Caco-2 (cell line): ENCODE measurements around the gene CLIP1. TPM values are rescaled to one million over a fixed set of nuclear protein-coding genes. Genes with fewer than 3 reads are reported as not detected.
"Not testable (repeated sequence)": the region's sequence is repeated elsewhere in the genome, so short reads cannot be mapped to it uniquely, and the experiment has no call there.

Experiments used
- BruUV-seq: library from RNA; stranded (reverse); fragments of 400-500 nt; replicated peaks from 2 replicates; lab custom pipeline; 2021; lab: Mats Ljungman, UMichigan
- CTCF ChIA-PET: fragments of 300-600 bp; sonication (Branson Sonifier 250); formaldehyde crosslinking; loops from one replicate; lab custom pipeline; 2022; ENCODE audit warnings: antibody characterized with exemption; lab: Charles Lee
- POLR2A ChIA-PET: fragments of 300-600 bp; sonication (Branson Sonifier 250); formaldehyde crosslinking; loops from one replicate; lab custom pipeline; 2022; ENCODE audit warnings: antibody characterized with exemption; lab: Charles Lee
- DNase-seq, 2 experiments: peaks; one replicate each; pipeline versions ENCODE4 v3.0.0 to v3.0.0-alpha.2; 2020 to 2022
- H3K27me3 ChIP-seq: replicated peaks from 2 replicates; pipeline ENCODE4 v1.6.0; 2011; ENCODE audit warnings: low read length; ENCODE audit not compliant: control insufficient read depth, insufficient read depth
- H3K36me3 ChIP-seq: 2 replicates; pipeline ENCODE4 v1.5.1; 2011; ENCODE audit warnings: low read length; ENCODE audit not compliant: control insufficient read depth, insufficient read depth
- H3K4me1 ChIP-seq: fragments of 250-450 bp; sonication (Bioruptor Pico); 2 replicates; pipeline ENCODE4 v1.5.1; 2020; ENCODE audit warnings: mild to moderate bottlenecking
- H3K4me3 ChIP-seq: 2 replicates; pipeline ENCODE4 v1.5.1; 2011; ENCODE audit warnings: low read depth, mild to moderate bottlenecking, control low read depth, low read length
- H3K9me3 ChIP-seq: fragments of 250-450 bp; sonication (Bioruptor Pico); 2 replicates; pipeline ENCODE4 v1.5.1; 2020; ENCODE audit warnings: mild to moderate bottlenecking, moderate library complexity
- H3K27ac Mint-ChIP-seq: one replicate; pipeline ENCODE4 v1.8.0; 2022; ENCODE audit warnings: mixed read lengths; ENCODE audit not compliant: unreplicated experiment
- H3K27me3 Mint-ChIP-seq: one replicate; pipeline ENCODE4 v1.8.0; 2022; ENCODE audit warnings: mixed read lengths; ENCODE audit not compliant: insufficient read depth, unreplicated experiment
- H3K36me3 Mint-ChIP-seq: one replicate; pipeline ENCODE4 v1.8.0; 2022; ENCODE audit warnings: mild to moderate bottlenecking, mixed read lengths; ENCODE audit not compliant: insufficient read depth, unreplicated experiment
- H3K4me1 Mint-ChIP-seq: one replicate; pipeline ENCODE4 v1.8.0; 2022; ENCODE audit warnings: low read depth, mixed read lengths; ENCODE audit not compliant: unreplicated experiment
- H3K4me3 Mint-ChIP-seq: one replicate; pipeline ENCODE4 v1.8.0; 2022; ENCODE audit warnings: mild to moderate bottlenecking, moderate library complexity, mixed read lengths; ENCODE audit not compliant: unreplicated experiment
- H3K9me3 Mint-ChIP-seq: one replicate; pipeline ENCODE4 v1.8.0; 2022; ENCODE audit warnings: mixed read lengths; ENCODE audit not compliant: unreplicated experiment
- CTCF ChIP-seq, 2 experiments: fragments of 200-600 bp in 1 of 2; IDR thresholded peaks; 1 replicate in 1 of 2; 2 replicates in 1 of 2; pipeline versions ENCODE4 v1.5.1 to v1.8.0; 2011 to 2022; ENCODE audit warnings: antibody characterized with exemption in 1 of 2, control low read depth in 1 of 2, inconsistent platforms in 1 of 2, low read depth in 1 of 2, low read length in 1 of 2, mild to moderate bottlenecking in 1 of 2, moderate library complexity in 1 of 2; ENCODE audit not compliant: insufficient read depth in 1 of 2, severe bottlenecking in 1 of 2, unreplicated experiment in 1 of 2
- intact Hi-C: fragments of 100-400 bp; cut with micrococcal nuclease; formaldehyde crosslinking; loops from one replicate; pipeline ENCODE4 v1.10.0; 2022; ENCODE audit not compliant: unreplicated experiment
- total RNA-seq: library from RNA; stranded (reverse); gene quantifications from 2 replicates; pipeline ENCODE4 v1.2.3, GENCODE V29; 2022

Gene CLIP1
- total RNA-seq, 1 experiment from 2014 or later = 85.0 TPM

- Mint-ChIP-seq H3K4me1 (peaks cover 17% of the 10 kb centered on the region), H3K27ac (peak overlapping the region; percentile 8), H3K36me3 (peaks cover 12% of the 10 kb centered on the region), H3K4me3 (no peak overlapping the region), H3K9me3 (no peaks in the 10 kb centered on the region), H3K27me3 (no peaks in the 10 kb centered on the region)
- intact Hi-C loops = no loop called here
- no TSS peak for BruUV-seq
- Histone ChIP-seq H3K4me1 (peaks cover 46% of the 10 kb centered on the region), H3K4me3 (no peak overlapping the region), H3K9me3 (no peaks in the 10 kb centered on the region), H3K27me3 (no peaks in the 10 kb centered on the region), H3K36me3 (no peaks in the 10 kb centered on the region)
- DNase-seq = no peak
- ChIA-PET CTCF (no interaction called here), POLR2A (interaction anchor here (1.0 kb wide), 1 partner anchor 53 kb away, joined by 4 read pairs; no protein-coding TSS in a partner anchor)
- no peak for TF ChIP-seq CTCF (IDR thresholded peaks at IDR 0.05; ENCODE audit: insufficient read depth in 1 of 2, low read depth in 1 of 2, low read length in 1 of 2, severe bottlenecking in 1 of 2, unreplicated experiment in 1 of 2)
Observed at GRCh38 chr12:122452701-122453285, 30.3 kb upstream of the CLIP1 start.

- H3K4me3 ChIP-seq = no peak overlapping the region
- POLR2A ChIA-PET = interaction anchor here (0.6 to 1.2 kb wide), 4 partner anchors 43 to 77 kb away, joined by 3 to 9 read pairs (median 4); partner anchors contain the start of gene RSRC2
Observed at GRCh38 chr12:122449317-122449716, 26.8 kb upstream of the CLIP1 start.

GRCh38 chr12:122447825-122448224, 25.4 kb upstream of the CLIP1 start:
- H3K27ac Mint-ChIP-seq, H3K27me3 Mint-ChIP-seq, H3K27me3 ChIP-seq, H3K4me1 Mint-ChIP-seq, H3K36me3 ChIP-seq, POLR2A ChIA-PET, intact Hi-C loops, DNase-seq, H3K9me3 Mint-ChIP-seq, CTCF ChIA-PET, H3K4me3 ChIP-seq, BruUV-seq, H3K4me3 Mint-ChIP-seq, H3K9me3 ChIP-seq: not testable (repeated sequence)
- H3K4me1 ChIP-seq = peaks cover 20% of the 10 kb centered on the region
- peaks cover 11% of the 10 kb centered on the region for H3K36me3 Mint-ChIP-seq

More at GRCh38 chr12:122449317-122449716, 26.8 kb upstream of the CLIP1 start:
- peaks cover 31% of the 10 kb centered on the region for H3K4me1 ChIP-seq
- peaks cover 12% of the 10 kb centered on the region for H3K4me1 Mint-ChIP-seq
- H3K27me3 ChIP-seq = no peaks in the 10 kb centered on the region
- H3K9me3 Mint-ChIP-seq = no peaks in the 10 kb centered on the region
- intact Hi-C loops = loop anchor here (1.0 kb wide), 3 partner anchors 15 to 49 kb away; no protein-coding TSS in a partner anchor
- H3K36me3 Mint-ChIP-seq = peaks cover 11% of the 10 kb centered on the region
- H3K27me3 Mint-ChIP-seq = no peaks in the 10 kb centered on the region
- no peaks in the 10 kb centered on the region for H3K36me3 ChIP-seq
- H3K4me3 Mint-ChIP-seq = no peak overlapping the region
- TF ChIP-seq CTCF (IDR thresholded peaks at IDR 0.05; ENCODE audit: insufficient read depth in 1 of 2, low read depth in 1 of 2, low read length in 1 of 2, severe bottlenecking in 1 of 2, unreplicated experiment in 1 of 2) = no peak
- H3K9me3 ChIP-seq = no peaks in the 10 kb centered on the region; the same call in 1 of the 2 replicates
- peak; percentile 62 to 80 for DNase-seq
- no TSS peak for BruUV-seq
- CTCF ChIA-PET = interaction anchor here (0.5 to 1.9 kb wide), 6 partner anchors 10 to 49 kb away, joined by 3 to 14 read pairs (median 4); no protein-coding TSS in a partner anchor
- peak overlapping the region; percentile 43 for H3K27ac Mint-ChIP-seq

- H3K27me3 Mint-ChIP-seq, H3K27ac Mint-ChIP-seq, CTCF ChIA-PET, H3K27me3 ChIP-seq, BruUV-seq, intact Hi-C loops, H3K36me3 ChIP-seq, H3K4me1 Mint-ChIP-seq, DNase-seq, H3K9me3 ChIP-seq, H3K9me3 Mint-ChIP-seq, H3K4me3 ChIP-seq, H3K4me3 Mint-ChIP-seq: not testable (repeated sequence)
- H3K36me3 Mint-ChIP-seq = peaks cover 11% of the 10 kb centered on the region
- peaks cover 12% of the 10 kb centered on the region for H3K4me1 ChIP-seq
- POLR2A ChIA-PET = interaction anchor here (0.5 kb wide), 1 partner anchor 11 kb away, joined by 5 read pairs; no protein-coding TSS in a partner anchor
Observed at GRCh38 chr12:122446390-122446789, 23.9 kb upstream of the CLIP1 start.

DNA sequence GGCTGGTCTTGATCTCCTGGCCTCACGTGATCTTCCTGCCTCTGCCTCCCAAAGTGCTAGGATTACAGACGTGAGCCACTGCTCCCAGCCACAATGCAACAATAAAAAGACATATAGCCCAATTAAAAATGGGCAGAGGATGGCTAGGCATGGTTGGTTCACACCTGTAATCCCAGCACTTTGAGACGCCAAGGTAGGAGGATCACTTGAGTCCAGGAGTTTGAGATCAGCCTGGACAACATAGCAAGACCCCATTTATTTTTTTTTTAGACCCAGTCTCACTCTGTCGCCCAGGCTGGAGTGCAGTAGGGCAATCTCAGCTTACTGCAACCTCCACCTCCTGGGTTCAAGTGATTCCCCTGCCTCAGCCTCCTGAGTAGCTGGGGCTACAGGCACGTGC, 21.6 kb upstream of the CLIP1 start:
- CTCF ChIA-PET, H3K36me3 ChIP-seq, BruUV-seq, POLR2A ChIA-PET, H3K27ac Mint-ChIP-seq, H3K27me3 ChIP-seq, intact Hi-C loops, H3K4me1 ChIP-seq, H3K9me3 Mint-ChIP-seq, H3K36me3 Mint-ChIP-seq, DNase-seq, H3K27me3 Mint-ChIP-seq, H3K4me1 Mint-ChIP-seq, H3K4me3 ChIP-seq, H3K9me3 ChIP-seq, H3K4me3 Mint-ChIP-seq: not testable (repeated sequence)
